Tibial nerve (tissue), 4 donors: Measurements from ENCODE around the gene GPAM. TPM values are rescaled to one million over a fixed set of nuclear protein-coding genes. Genes with fewer than 3 reads are reported as not detected.

ENCODE experiments used
- DNase-seq, 2 donors: peaks; one replicate each; pipeline ENCODE4 v3.0.0-alpha.2; 2019; ENCODE audit warnings: low spot score in 2 of 2
- H3K27ac ChIP-seq, 4 donors: fragments of 200-600 bp; sonication (generic) in 3 of 4; one replicate each; pipeline ENCODE4 v1.5.1; 2017 to 2019; ENCODE audit warnings: mild to moderate bottlenecking in 1 of 4
- H3K27me3 ChIP-seq, 2 donors: fragments of 200-600 bp; sonication (generic) in 1 of 2; one replicate each; pipeline versions ENCODE4 v1.5.1 to v1.6.0; 2017 to 2019
- H3K36me3 ChIP-seq, 3 donors: fragments of 200-600 bp; sonication (generic); one replicate each; pipeline ENCODE4 v1.5.1; 2018 to 2019
- H3K4me1 ChIP-seq, 4 donors: fragments of 200-600 bp; sonication (generic) in 3 of 4; one replicate each; pipeline ENCODE4 v1.5.1; 2017 to 2019
- H3K4me3 ChIP-seq, 4 donors: fragments of 200-600 bp; sonication (generic) in 3 of 4; one replicate each; pipeline ENCODE4 v1.5.1; 2017 to 2019; ENCODE audit warnings: mild to moderate bottlenecking in 1 of 4, moderate library complexity in 1 of 4
- H3K9me3 ChIP-seq, 4 donors: fragments of 200-600 bp; sonication (generic) in 3 of 4; one replicate each; pipeline ENCODE4 v1.5.1; 2017 to 2019
- CTCF ChIP-seq, 5 experiments: fragments of 200-600 bp in 3 of 5; fragments of 450-650 bp in 2 of 5; sonication (generic) in 3 of 5; IDR thresholded peaks; one replicate each; pipeline ENCODE4 v1.5.1; 2016 to 2019; ENCODE audit warnings: antibody characterized with exemption in 5 of 5, mild to moderate bottlenecking in 3 of 5, moderate library complexity in 2 of 5
- EP300 ChIP-seq, 2 donors: sonication (generic); formaldehyde crosslinking; IDR thresholded peaks; one replicate each; pipeline ENCODE4 v1.6.1; 2017; ENCODE audit warnings: antibody characterized with exemption in 2 of 2, mild to moderate bottlenecking in 1 of 2
- POLR2A ChIP-seq, 2 donors: fragments of 450-650 bp; IDR thresholded peaks; one replicate each; pipeline ENCODE4 v1.6.1; 2017; ENCODE audit warnings: antibody characterized with exemption in 2 of 2, mild to moderate bottlenecking in 2 of 2, moderate library complexity in 2 of 2
- WGBS, 2 donors: methylation state at CpG; one replicate each; pipeline ENCODE4 v1.1.5; 2018; 5-methylcytosine and 5-hydroxymethylcytosine counted together
- total RNA-seq, 4 donors: library from RNA; depleted of rRNA; stranded (reverse); fragments of >200 nt; gene quantifications; one replicate each; pipeline ENCODE4 v1.1.0, GENCODE V29; 2016

GPAM gene
- total RNA-seq, 4 donors from 2014 or later, result 13.3 to 124 (median 45.9) TPM

GRCh38 chr10:112136486-112137153, 46.9 kb downstream of the GPAM start:
- Histone ChIP-seq H3K4me3 (no peak overlapping the region), H3K27ac (no peak overlapping the region), H3K36me3 (no peaks in the 10 kb centered on the region), H3K9me3 (no peaks in the 10 kb centered on the region), H3K27me3 (no peaks in the 10 kb centered on the region), H3K4me1 (no peaks in the 10 kb centered on the region)
- TF ChIP-seq CTCF (IDR thresholded peaks at IDR 0.05) (no peak), POLR2A (IDR thresholded peaks at IDR 0.05) (no peak), EP300 (IDR thresholded peaks at IDR 0.05) (no peak)
- no peak for DNase-seq
- 67 to 71% methylated on average over 5 of the region's 5 CpGs for WGBS, 2 donors

GRCh38 chr10:112135604-112136003, 48.0 kb downstream of the GPAM start:
- Histone ChIP-seq H3K27ac (no peak overlapping the region), H3K9me3 (no peaks in the 10 kb centered on the region), H3K4me1 (no peaks in the 10 kb centered on the region), H3K4me3 (no peak overlapping the region), H3K27me3 (no peaks in the 10 kb centered on the region), H3K36me3 (no peaks in the 10 kb centered on the region)
- TF ChIP-seq EP300 (IDR thresholded peaks at IDR 0.05), result no peak
- TF ChIP-seq POLR2A (IDR thresholded peaks at IDR 0.05), result no peak
- 89 to 95% methylated on average over 4 of the region's 4 CpGs for WGBS, 2 donors
- DNase-seq, result no peak

- Histone ChIP-seq H3K27ac (no peak overlapping the region), H3K4me1 (no peaks in the 10 kb centered on the region), H3K36me3 (no peaks in the 10 kb centered on the region), H3K27me3 (no peaks in the 10 kb centered on the region), H3K4me3 (no peak overlapping the region), H3K9me3 (no peaks in the 10 kb centered on the region)
- DNase-seq, result no peak
- WGBS, 2 donors, result 57 to 74% methylated on average over 4 of the region's 4 CpGs
- no peak for TF ChIP-seq POLR2A (IDR thresholded peaks at IDR 0.05)
- no peak for TF ChIP-seq CTCF (IDR thresholded peaks at IDR 0.05)
- no peak for TF ChIP-seq EP300 (IDR thresholded peaks at IDR 0.05)
These were observed 51.1 kb downstream of the GPAM start for GRCh38 chr10:112132435-112132834.

- Histone ChIP-seq H3K36me3 (no peaks in the 10 kb centered on the region), H3K9me3 (no peaks in the 10 kb centered on the region), H3K27me3 (no peaks in the 10 kb centered on the region), H3K4me1 (no peaks in the 10 kb centered on the region), H3K4me3 (no peak overlapping the region), H3K27ac (no peak overlapping the region)
- 79 to 84% methylated on average over 3 of the region's 3 CpGs for WGBS, 2 donors
- no peak for DNase-seq
- TF ChIP-seq CTCF (IDR thresholded peaks at IDR 0.05) (no peak), POLR2A (IDR thresholded peaks at IDR 0.05) (no peak), EP300 (IDR thresholded peaks at IDR 0.05) (no peak)
These were observed 51.6 kb downstream of the GPAM start for GRCh38 chr10:112131996-112132395.

- DNase-seq, result no peak
- H3K27ac ChIP-seq, result no peak overlapping the region
- H3K27me3 ChIP-seq, result no peaks in the 10 kb centered on the region
- no peaks in the 10 kb centered on the region for H3K36me3 ChIP-seq
- H3K4me3 ChIP-seq, result no peak overlapping the region
- no peaks in the 10 kb centered on the region for H3K4me1 ChIP-seq
- 72 to 74% methylated on average over 10 to 11 of the region's 11 CpGs for WGBS, 2 donors
- TF ChIP-seq EP300 (IDR thresholded peaks at IDR 0.05) (no peak), CTCF (IDR thresholded peaks at IDR 0.05) (no peak), POLR2A (IDR thresholded peaks at IDR 0.05) (no peak)
- no peaks in the 10 kb centered on the region for H3K9me3 ChIP-seq
These were observed 52.2 kb downstream of the GPAM start for GRCh38 chr10:112131346-112131745.
